Testis (tissue), 2 donors: Measurements from ENCODE around the gene ORAI2.

Experiments used
- CTCF ChIP-seq, 3 experiments: fragments of 450-650 bp in 2 of 3; fragments of 200-600 bp in 1 of 3; sonication (generic) in 1 of 3; IDR thresholded peaks; one replicate each; pipeline ENCODE4 v1.5.1; 2016 to 2019; ENCODE audit warnings: antibody characterized with exemption in 3 of 3, mild to moderate bottlenecking in 2 of 3, moderate library complexity in 1 of 3
- POLR2A ChIP-seq: fragments of 450-650 bp; IDR thresholded peaks from one replicate; pipeline ENCODE4 v1.6.1; 2017; ENCODE audit warnings: antibody characterized with exemption, mild to moderate bottlenecking, moderate library complexity

- TF ChIP-seq CTCF (IDR thresholded peaks at IDR 0.05), result no peak
- no peak for TF ChIP-seq POLR2A
Observed at GRCh38 chr7:102418592-102418991, 14.8 kb upstream of the ORAI2 start.
